Measurements from ENCODE around the gene TBX5. TPM values are rescaled to one million over a fixed set of nuclear protein-coding genes. Genes with fewer than 3 reads are reported as not detected.

The TBX5 gene
- polyA plus RNA-seq, 3 donors, result not detected

GRCh38 chr12:114335607-114336006, 70.3 kb downstream of the TBX5 start:
- Histone ChIP-seq H3K4me2 (replicated peaks; ENCODE audit: extremely low read depth, low read length, poor library complexity, severe bottlenecking) (no peak overlapping the region), H3K36me3 (replicated peaks in 1 of 2; ENCODE audit: control insufficient read depth in 1 of 2, insufficient read depth in 2 of 2, low read length in 2 of 2) (no peaks in the 10 kb centered on the region), H3K9ac (ENCODE audit: insufficient read depth, low read length, poor library complexity, severe bottlenecking) (no peak overlapping the region), H3K9me3 (replicated peaks in 1 of 2; ENCODE audit: control insufficient read depth in 1 of 2, insufficient read depth in 1 of 2, low read length in 2 of 2) (no peaks in the 10 kb centered on the region), H3K27me3 (ENCODE audit: control insufficient read depth in 2 of 2, insufficient read depth in 2 of 2, low read length in 2 of 2) (no peaks in the 10 kb centered on the region), H3K27ac (ENCODE audit: low read depth in 1 of 2, low read length in 2 of 2) (no peak overlapping the region), H4K20me1 (ENCODE audit: insufficient read depth, low read length) (no peaks in the 10 kb centered on the region), H3K4me1 (ENCODE audit: control insufficient read depth in 1 of 2, insufficient read depth in 2 of 2, low read length in 2 of 2) (no peaks in the 10 kb centered on the region), H3K79me2 (ENCODE audit: insufficient read depth, low read length) (no peaks in the 10 kb centered on the region), H2AFZ (ENCODE audit: insufficient read depth, low read depth, low read length, poor library complexity, severe bottlenecking) (no peak overlapping the region), H3K4me3 (replicated peaks in 1 of 3; ENCODE audit: low read depth in 2 of 3, low read length in 3 of 3) (no peak overlapping the region)
- Mint-ChIP-seq H3K4me3 (no peak overlapping the region), H3K36me3 (no peaks in the 10 kb centered on the region), H3K27me3 (ENCODE audit: low read depth in 3 of 3) (peaks cover 2 to 6% (median 4%) of the 10 kb centered on the region in 3 donors), H3K27ac (no peak overlapping the region), H3K9me3 (peaks cover 0 to 10% (median 4%) of the 10 kb centered on the region in 7 donors), H3K4me1 (no peaks in the 10 kb centered on the region)
- intact Hi-C loops (cut with micrococcal nuclease), result no loop called here
- WGBS (ENCODE audit: insufficient coverage), result no CpG with 5 or more reads among the region's 5 CpGs
- no peak for TF ChIP-seq CTCF (IDR thresholded peaks at IDR 0.05)
- DNase-seq, result no peak

- Mint-ChIP-seq H3K27ac (no peak overlapping the region), H3K27me3 (ENCODE audit: low read depth in 3 of 3) (peaks cover 2 to 6% (median 4%) of the 10 kb centered on the region in 3 donors), H3K36me3 (no peaks in the 10 kb centered on the region), H3K4me1 (no peaks in the 10 kb centered on the region), H3K4me3 (no peak overlapping the region), H3K9me3 (peaks cover 0 to 12% (median 4%) of the 10 kb centered on the region in 7 donors)
- Histone ChIP-seq H3K27me3 (ENCODE audit: control insufficient read depth in 2 of 2, insufficient read depth in 2 of 2, low read length in 2 of 2) (no peaks in the 10 kb centered on the region), H2AFZ (ENCODE audit: insufficient read depth, low read depth, low read length, poor library complexity, severe bottlenecking) (no peak overlapping the region), H3K4me1 (ENCODE audit: control insufficient read depth in 1 of 2, insufficient read depth in 2 of 2, low read length in 2 of 2) (no peaks in the 10 kb centered on the region), H3K4me2 (replicated peaks; ENCODE audit: extremely low read depth, low read length, poor library complexity, severe bottlenecking) (no peak overlapping the region), H3K4me3 (replicated peaks in 1 of 3; ENCODE audit: low read depth in 2 of 3, low read length in 3 of 3) (no peak overlapping the region), H3K9me3 (replicated peaks in 1 of 2; ENCODE audit: control insufficient read depth in 1 of 2, insufficient read depth in 1 of 2, low read length in 2 of 2) (no peaks in the 10 kb centered on the region), H3K36me3 (replicated peaks in 1 of 2; ENCODE audit: control insufficient read depth in 1 of 2, insufficient read depth in 2 of 2, low read length in 2 of 2) (no peaks in the 10 kb centered on the region), H4K20me1 (ENCODE audit: insufficient read depth, low read length) (no peaks in the 10 kb centered on the region), H3K9ac (ENCODE audit: insufficient read depth, low read length, poor library complexity, severe bottlenecking) (no peak overlapping the region), H3K79me2 (ENCODE audit: insufficient read depth, low read length) (no peaks in the 10 kb centered on the region), H3K27ac (ENCODE audit: low read depth in 1 of 2, low read length in 2 of 2) (no peak overlapping the region)
- DNase-seq, result no peak
- WGBS (ENCODE audit: insufficient coverage), result 84% methylated on average over 3 of the region's 5 CpGs
- TF ChIP-seq CTCF (IDR thresholded peaks at IDR 0.05), result no peak
- intact Hi-C loops (cut with micrococcal nuclease), result no loop called here
Observed at GRCh38 chr12:114334395-114334794, 71.5 kb downstream of the TBX5 start.
